Activated B cell treated with CpG ODN at 0.5 μM for 24 hours (primary cell): ENCODE results near the gene SPRY1. TPM values are rescaled to one million over a fixed set of nuclear protein-coding genes. Genes with fewer than 3 reads are reported as not detected.

Experiments
- ATAC-seq: fragments of 200-7000 bp; cut with Tn5 transposase; one replicate; pipeline ENCODE4 v1.10.0; 2021; ENCODE audit warnings: low read depth, mild to moderate bottlenecking, moderate library complexity
- CTCF ChIA-PET: fragments of 350-600 bp; sonication (Branson Sonifier 250); formaldehyde crosslinking; loops from one replicate; lab custom pipeline; 2021; ENCODE audit warnings: antibody characterized with exemption; lab: Charles Lee
- POLR2A ChIA-PET: fragments of 350-600 bp; sonication (Branson Sonifier 250); formaldehyde crosslinking; loops from one replicate; lab custom pipeline; 2021; ENCODE audit warnings: antibody characterized with exemption; lab: Charles Lee
- DNase-seq: peaks from one replicate; pipeline ENCODE4 v3.0.0; 2022
- H3K27ac Mint-ChIP-seq: one replicate; pipeline ENCODE4 v1.8.0; 2020; ENCODE audit warnings: mixed read lengths
- H3K27me3 Mint-ChIP-seq: one replicate; pipeline ENCODE4 v1.8.0; 2021; ENCODE audit warnings: mixed read lengths
- H3K36me3 Mint-ChIP-seq: one replicate; pipeline ENCODE4 v1.8.0; 2021; ENCODE audit warnings: low read depth, mixed read lengths
- H3K4me1 Mint-ChIP-seq: one replicate; pipeline ENCODE4 v1.8.0; 2021; ENCODE audit warnings: mixed read lengths
- H3K4me3 Mint-ChIP-seq: one replicate; pipeline ENCODE4 v1.8.0; 2020; ENCODE audit warnings: mild to moderate bottlenecking, mixed read lengths
- H3K9me3 Mint-ChIP-seq: one replicate; pipeline ENCODE4 v1.8.0; 2020; ENCODE audit warnings: mixed read lengths
- CTCF ChIP-seq: fragments of 200-600 bp; IDR thresholded peaks from one replicate; pipeline ENCODE4 v1.8.0; 2022; ENCODE audit warnings: antibody characterized with exemption, mild to moderate bottlenecking
- intact Hi-C: fragments of 100-400 bp; cut with micrococcal nuclease; formaldehyde crosslinking; loops from one replicate; pipeline ENCODE4 v1.15.1; 2024
- total RNA-seq: library from RNA; stranded (reverse); gene quantifications from 2 replicates; pipeline ENCODE4 v1.2.3, GENCODE V29; 2022

The SPRY1 gene
- total RNA-seq, 1 donor from 2014 or later = 4.1 TPM

- Mint-ChIP-seq H3K27ac (no peak overlapping the region), H3K36me3 (no peaks in the 10 kb centered on the region), H3K27me3 (no peaks in the 10 kb centered on the region), H3K9me3 (no peaks in the 10 kb centered on the region), H3K4me3 (no peak overlapping the region), H3K4me1 (peaks cover 8% of the 10 kb centered on the region)
- ATAC-seq = no peak
- DNase-seq = no peak
- ChIA-PET POLR2A (no interaction called here), CTCF (no interaction called here)
- intact Hi-C loops = no loop called here
- no peak for TF ChIP-seq CTCF
Observed at GRCh38 chr4:123350191-123350544, 46.4 kb upstream of the SPRY1 start.

GRCh38 chr4:123350726-123351125 lies 45.9 kb upstream of the SPRY1 start:
- intact Hi-C loops = no loop called here
- no peaks in the 10 kb centered on the region for H3K9me3 Mint-ChIP-seq
- no peaks in the 10 kb centered on the region for H3K27me3 Mint-ChIP-seq
- no peaks in the 10 kb centered on the region for H3K36me3 Mint-ChIP-seq
- H3K4me1 Mint-ChIP-seq = peaks cover 8% of the 10 kb centered on the region
- H3K4me3 Mint-ChIP-seq = no peak overlapping the region
- ChIA-PET CTCF (no interaction called here), POLR2A (no interaction called here)
- ATAC-seq (no peak), DNase-seq (no peak)
- H3K27ac Mint-ChIP-seq = no peak overlapping the region
- TF ChIP-seq CTCF = no peak

DNA sequence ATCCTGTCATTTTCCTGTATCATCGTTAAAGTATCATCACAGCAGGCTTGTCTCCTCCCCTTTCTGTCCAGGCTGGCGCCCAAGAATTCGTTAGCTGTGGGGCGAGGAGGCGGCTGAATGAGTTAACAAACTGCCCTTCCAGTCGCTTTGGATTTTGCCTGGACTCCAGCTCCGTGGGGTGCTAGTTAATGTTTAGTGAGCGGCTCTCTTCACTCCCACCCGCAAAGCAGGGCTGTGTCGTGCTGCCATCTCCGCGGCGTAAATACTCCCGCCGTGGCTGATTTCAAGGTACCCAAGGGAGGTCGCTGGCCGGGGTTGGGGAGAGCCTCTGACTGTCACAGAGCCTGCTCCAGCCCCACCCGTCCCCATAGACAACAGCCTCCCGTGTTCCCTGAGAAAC lies 44.9 kb upstream of the SPRY1 start:
- Mint-ChIP-seq H3K9me3 (no peaks in the 10 kb centered on the region), H3K4me1 (peaks cover 8% of the 10 kb centered on the region), H3K36me3 (no peaks in the 10 kb centered on the region), H3K27me3 (no peaks in the 10 kb centered on the region), H3K27ac (no peak overlapping the region), H3K4me3 (no peak overlapping the region)
- CTCF ChIA-PET = interaction anchor here (0.7 kb wide), 1 partner anchor 237 kb away, joined by 3 read pairs; no protein-coding TSS in a partner anchor
- TF ChIP-seq CTCF = no peak
- POLR2A ChIA-PET = interaction anchor here (0.7 kb wide), 1 partner anchor 441 kb away, joined by 3 read pairs; no protein-coding TSS in a partner anchor
- no peak for DNase-seq
- intact Hi-C loops = no loop called here
- no peak for ATAC-seq

GRCh38 chr4:123352240-123352945 lies 44.2 kb upstream of the SPRY1 start:
- no peak for DNase-seq
- no peak for TF ChIP-seq CTCF
- Mint-ChIP-seq H3K36me3 (no peaks in the 10 kb centered on the region), H3K4me3 (peak overlapping the region; percentile 37), H3K27ac (no peak overlapping the region), H3K4me1 (peaks cover 8% of the 10 kb centered on the region), H3K27me3 (no peaks in the 10 kb centered on the region), H3K9me3 (no peaks in the 10 kb centered on the region)
- ChIA-PET CTCF (interaction anchor here (0.7 kb wide), 1 partner anchor 237 kb away, joined by 3 read pairs; no protein-coding TSS in a partner anchor), POLR2A (interaction anchor here (0.7 kb wide), 1 partner anchor 441 kb away, joined by 3 read pairs; no protein-coding TSS in a partner anchor)
- no peak for ATAC-seq
- intact Hi-C loops = no loop called here

GRCh38 chr4:123352966-123353365 lies 43.6 kb upstream of the SPRY1 start:
- DNase-seq (no peak), ATAC-seq (no peak)
- no peak for TF ChIP-seq CTCF
- Mint-ChIP-seq H3K9me3 (no peaks in the 10 kb centered on the region), H3K27ac (no peak overlapping the region), H3K36me3 (no peaks in the 10 kb centered on the region), H3K27me3 (no peaks in the 10 kb centered on the region), H3K4me1 (peaks cover 8% of the 10 kb centered on the region), H3K4me3 (no peak overlapping the region)
- CTCF ChIA-PET = no interaction called here
- intact Hi-C loops = no loop called here
- POLR2A ChIA-PET = no interaction called here
